Endometrial microvascular endothelial cells (primary cell): Measurements from ENCODE around the gene NPTX2. TPM values are rescaled to one million over a fixed set of nuclear protein-coding genes. Genes with fewer than 3 reads are reported as not detected.

ENCODE experiments used
- in situ Hi-C: cut with HindIII; loops from 2 replicates; pipeline ENCODE4 v1.10.0; 2017; ENCODE audit warnings: low sequenced_read_pairs, low pct_unique_long_range_greater_than_20kb; ENCODE audit errors: inconsistent ontology term
- total RNA-seq: library from RNA; depleted of rRNA; stranded (reverse); fragments of >200 nt; gene quantifications from one replicate; pipeline ENCODE4 v1.2.3, GENCODE V29; 2015; ENCODE audit errors: inconsistent ontology term

NPTX2 gene
- total RNA-seq, 1 donor from 2014 or later, result 0.19 TPM

DNA sequence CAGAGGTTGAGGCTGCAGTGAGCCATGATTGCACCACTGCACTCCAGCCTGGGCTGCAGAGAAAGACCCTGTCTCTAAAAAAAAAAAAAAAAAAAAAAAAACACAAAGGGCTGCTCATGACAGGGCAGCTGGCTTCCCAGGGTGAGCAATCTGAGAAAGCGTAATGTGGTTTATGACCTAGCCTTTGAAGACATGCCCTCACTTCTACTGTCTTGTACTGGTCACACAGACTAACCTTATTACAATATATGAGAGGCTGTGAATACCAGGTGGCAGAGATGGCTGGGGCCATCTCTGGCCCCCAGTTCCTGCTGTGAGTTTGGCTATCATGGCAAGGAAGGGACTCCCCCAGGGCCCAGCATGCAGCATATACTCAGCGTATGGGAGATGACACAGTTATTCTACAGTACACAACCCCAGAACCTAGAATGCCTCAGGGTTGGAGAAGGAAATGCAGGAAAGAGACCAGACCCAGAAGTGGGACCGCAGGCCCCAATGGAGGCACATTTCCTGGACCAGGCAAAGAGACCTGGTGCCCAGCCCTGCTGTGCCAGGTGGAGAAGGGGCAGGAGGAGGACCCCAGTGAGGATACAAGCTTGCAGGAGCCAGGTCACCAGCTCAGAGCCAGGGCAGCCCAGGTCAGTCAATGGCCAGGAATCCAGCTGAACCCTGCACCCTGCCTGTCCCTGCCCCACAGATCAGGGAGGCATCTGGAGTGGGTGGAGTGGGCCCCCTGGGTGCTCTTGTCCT is 26.3 kb downstream of the NPTX2 start:
- in situ Hi-C loops, result no loop called here

DNA sequence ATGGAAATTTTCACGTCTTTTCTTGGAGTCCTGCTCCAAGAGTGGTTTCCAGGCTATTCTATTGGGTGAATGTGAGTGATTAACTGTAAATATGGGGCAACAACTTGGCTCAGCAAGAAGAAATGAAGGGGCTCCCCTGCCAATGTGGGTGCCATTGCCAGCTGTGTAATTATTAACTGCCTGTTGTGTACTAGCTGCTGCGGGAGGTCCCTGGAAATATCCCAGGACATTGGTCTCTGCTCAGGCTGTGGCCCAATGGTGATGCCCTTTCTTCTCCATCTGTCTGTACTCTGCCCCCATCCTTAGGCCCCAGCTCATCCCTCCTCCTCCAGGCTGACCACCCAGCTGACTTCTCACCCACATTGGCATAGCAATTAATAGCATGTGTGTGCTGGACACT is 29.4 kb downstream of the NPTX2 start:
- in situ Hi-C loops, result no loop called here

DNA sequence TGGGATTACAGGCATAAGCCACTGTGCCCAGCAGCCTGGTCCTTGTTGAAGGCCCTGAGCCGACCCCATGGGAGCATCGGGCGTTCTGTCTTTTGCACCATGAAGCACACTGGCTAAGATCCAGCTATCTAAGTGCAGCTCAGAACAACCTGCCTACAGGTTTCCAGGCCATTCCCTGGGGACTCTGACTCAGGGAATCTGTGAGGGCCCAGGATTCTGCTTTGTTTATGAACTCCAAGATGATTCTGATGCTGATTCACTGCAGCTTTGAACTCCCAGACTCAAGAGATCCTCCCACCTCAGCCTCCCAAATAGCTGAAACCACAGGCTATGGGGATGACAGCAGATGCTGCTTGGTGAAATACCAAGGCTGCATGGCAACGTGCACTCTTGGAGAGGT is 30.2 kb downstream of the NPTX2 start:
- in situ Hi-C loops, result no loop called here

DNA sequence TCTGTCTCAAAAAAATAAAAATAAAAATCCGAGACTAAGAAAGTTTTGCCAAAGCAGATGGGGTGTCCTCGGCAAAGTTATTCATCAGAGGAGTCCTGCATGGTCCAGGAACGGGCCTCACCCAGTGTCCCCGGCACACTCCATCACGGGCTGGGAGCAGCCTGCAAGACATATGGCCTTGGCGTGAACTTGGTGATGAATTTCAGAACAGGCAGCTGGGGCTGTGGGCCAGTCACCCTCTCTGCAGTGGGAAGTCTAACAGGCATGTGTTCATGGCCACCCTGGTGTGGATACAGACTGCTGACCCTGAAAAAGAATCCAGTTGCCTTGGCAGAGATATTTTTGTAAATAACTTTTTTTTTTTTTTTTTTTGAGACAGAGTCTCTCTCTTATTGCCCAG is 34.7 kb downstream of the NPTX2 start:
- in situ Hi-C loops, result no loop called here

DNA sequence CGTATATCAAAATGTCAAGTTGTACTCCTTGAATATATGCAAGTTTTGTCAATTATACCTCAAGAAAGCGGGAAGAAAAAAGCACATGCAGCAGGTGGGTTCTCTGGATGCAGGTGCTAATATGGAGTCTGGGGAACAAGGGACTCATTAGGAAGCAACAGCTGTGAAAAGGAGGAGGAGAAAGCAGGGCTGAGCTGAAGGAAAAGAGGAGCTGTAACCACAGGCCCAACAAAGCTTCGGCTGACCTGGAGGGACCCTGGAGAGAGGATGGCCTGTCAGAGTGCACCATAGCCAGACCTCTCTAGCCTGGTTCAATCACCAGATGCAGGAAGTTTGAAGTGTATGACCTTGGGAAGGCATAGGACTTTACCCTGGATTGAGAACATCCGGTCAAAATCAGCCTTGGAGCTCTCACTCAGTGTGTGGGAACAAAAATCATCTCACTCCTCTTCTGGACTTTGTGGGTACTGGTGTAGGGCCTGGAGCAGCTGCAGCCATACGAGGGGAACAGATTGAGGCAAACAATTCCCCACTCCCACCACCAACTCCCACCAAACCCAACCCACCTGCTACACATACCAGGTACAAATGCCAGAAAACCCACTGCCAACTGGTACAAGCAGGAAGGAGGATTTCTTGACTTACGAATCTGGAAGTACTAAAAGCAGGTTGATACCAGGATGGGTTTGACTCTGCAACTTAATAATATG is 36.7 kb downstream of the NPTX2 start:
- in situ Hi-C loops, result no loop called here

DNA sequence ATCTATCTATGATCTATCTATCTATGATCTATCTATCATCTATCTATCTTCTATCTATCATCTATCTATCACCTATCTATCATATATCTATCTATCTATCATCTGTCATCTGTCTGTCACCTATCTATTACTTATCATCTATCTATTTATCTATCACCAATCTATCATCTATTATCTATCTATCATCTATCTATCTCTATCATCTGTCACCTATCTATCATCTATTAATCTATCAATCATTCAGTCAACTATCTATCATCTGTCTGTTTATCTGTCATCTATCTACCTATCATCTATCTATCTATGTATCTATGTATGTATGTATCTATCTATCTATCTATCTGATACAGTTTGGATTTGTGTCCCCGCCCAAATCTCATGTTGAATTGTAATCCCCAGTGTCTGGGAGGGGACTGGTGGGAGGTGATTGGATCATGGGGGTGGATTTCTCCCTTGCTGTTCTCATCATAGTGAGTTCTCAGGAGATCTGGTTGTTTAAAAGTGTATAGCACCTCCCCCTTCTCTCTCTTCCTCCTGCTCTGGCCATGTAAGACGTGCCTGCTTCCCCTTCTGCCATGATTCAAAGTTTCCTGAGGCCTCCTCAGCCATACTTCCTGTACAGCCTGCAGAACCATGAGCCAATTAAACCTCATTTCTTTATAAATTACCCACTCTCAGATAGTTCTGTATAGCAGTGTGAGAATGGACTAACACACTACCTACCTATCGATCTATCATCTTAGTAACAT is 37.6 kb downstream of the NPTX2 start:
- in situ Hi-C loops, result no loop called here

DNA sequence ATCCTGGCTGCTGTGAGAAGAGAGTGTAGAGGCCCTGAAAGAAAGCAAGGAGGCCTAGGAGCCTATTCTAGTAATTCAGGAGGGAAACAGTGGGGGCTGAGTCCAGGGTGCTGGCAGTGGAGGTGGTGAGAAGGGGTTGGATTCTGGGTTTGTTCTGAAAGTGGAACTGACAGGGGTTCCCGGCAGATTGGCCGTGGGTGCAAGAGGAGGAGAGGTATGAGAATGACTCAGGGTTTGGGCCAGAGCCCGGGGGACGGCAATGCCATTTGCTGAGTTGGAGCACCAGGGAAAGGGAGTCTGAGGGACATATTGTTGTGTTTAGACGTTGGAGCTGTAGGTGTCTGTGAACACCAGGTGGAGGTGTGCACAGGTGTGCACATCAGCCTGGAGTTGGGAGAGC is 38.5 kb downstream of the NPTX2 start:
- in situ Hi-C loops, result no loop called here

DNA sequence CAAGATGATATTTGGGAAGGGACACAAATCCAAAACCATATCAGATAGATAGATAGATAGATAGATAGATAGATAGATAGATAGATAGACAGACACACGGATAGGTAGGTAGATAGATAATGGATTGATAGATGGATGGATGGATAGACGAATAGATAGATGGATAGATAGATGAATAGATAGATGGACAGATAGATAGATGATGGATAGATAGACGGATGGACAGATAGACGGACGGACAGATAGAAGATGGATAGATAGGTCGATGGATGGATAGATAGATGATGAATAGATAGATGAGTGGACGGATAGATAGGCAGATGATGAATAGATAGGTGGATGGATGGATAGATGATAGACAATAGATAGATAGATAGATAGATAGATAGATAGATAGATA is 39.8 kb downstream of the NPTX2 start:
- in situ Hi-C loops, result no loop called here

DNA sequence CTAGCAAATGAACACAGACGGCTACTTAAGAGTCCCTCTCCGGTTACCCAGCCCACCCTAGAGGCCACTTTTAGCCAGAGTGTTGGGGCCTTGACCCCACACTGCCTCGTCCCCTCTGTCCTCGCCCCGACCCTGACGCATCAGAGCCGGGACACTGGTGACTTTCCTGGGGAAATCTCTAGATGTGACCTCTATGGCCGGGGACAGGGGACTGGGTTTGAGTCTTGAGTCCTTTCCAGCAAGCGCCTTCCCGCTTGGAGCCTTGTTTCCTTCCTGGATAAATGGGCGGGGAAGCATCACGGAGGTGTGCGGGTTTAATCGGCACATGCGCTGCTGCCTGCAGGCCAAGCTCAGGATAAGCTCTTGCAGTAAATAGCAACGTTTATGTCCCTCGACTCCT is 40.7 kb downstream of the NPTX2 start:
- in situ Hi-C loops, result no loop called here

DNA sequence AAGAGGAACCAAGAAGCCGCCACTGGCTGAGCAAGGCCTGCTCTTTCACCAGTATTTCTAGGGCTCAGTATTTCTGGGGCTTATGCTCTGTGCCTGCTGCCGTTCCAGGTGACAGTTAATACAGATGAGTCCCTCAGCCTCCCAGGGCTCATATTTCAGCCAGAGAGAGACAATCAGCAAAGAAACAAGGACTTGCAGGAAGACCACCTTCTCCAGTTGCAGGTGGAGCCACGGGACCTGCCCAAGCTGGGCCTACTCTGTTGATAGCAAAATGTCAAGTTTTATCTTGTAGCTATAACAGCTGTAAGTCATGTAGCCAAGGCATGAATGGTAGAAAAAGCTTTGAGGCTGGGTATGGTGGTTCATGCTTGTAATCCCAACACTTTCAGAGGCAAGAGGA is 42.7 kb downstream of the NPTX2 start:
- in situ Hi-C loops, result no loop called here

DNA sequence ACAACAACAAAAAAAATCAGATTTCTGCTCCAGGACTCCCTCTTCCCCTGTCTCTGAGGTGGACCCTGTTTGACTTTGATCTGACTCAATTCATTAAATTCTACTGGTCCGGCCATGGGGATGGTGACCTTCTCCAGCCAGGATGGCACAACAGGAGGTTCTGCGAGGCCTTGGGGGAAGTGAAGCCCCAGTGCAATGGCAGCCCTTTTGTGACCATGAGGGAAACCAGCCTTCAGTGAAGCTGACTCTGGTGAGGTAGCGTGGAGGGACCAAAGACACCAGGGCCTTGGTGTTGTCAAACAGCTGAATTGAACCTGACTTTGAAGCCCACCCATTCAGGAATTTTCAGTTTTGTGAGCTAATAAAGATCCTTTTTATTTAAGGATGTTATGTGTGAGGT is 44.5 kb downstream of the NPTX2 start:
- in situ Hi-C loops, result no loop called here

DNA sequence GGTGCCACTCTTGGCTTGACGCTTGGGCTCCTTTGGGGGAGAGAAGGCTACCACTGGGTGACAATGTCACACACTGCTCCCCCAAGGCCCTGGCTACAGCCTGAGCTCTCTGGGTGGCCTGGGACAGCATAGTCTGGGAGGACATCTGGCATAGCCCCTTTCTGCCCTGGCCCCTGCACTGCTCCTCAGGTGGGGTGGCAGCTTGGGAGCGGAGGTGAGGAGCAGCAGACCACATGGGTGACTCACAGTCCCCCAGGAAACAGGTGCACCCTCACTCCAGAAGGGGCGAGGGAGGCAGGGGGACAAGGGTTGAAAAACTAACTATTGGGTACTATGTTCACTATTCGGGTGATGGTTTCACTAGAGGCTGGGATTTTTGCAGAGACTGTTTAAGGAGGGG is 45.2 kb downstream of the NPTX2 start:
- in situ Hi-C loops, result no loop called here

DNA sequence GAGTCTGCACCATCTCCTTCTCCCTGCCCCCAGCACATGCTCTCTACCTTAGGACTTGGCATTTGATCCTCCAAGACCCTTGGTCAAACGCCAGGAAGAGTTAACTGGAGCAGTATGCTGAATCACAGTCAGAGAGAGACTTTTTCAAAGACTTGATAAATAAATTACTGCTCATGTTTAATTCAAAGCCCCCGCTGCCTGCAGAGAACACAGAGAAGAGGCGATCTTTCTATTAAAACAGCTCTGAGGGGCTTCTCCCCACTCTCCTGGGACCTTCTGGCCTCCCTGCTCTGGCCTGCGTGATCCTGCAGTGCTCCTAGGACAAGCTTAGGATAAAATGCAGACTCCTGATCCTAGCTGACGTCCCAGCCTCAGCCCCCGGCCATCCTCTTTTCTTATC is 47.8 kb downstream of the NPTX2 start:
- in situ Hi-C loops, result no loop called here

DNA sequence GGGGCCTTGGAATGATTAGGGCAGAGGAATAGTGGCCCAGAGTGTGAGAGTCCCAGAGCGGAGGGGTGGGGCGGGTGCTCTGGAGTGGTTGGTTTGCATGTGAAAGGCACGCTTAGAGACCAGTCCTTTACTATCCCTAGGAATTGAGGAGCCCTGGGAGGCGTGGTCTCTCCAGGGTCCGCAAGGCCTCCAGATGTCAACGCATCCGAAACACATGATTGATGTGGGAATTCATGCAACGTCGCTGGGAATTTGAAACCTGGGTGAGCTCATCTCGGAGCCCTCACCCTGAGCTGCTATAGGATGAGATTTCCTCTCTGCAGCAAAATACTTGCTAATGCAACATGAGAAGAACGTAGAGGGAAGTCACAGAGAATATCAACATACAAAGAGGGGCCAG is 51.2 kb downstream of the NPTX2 start:
- in situ Hi-C loops, result no loop called here

DNA sequence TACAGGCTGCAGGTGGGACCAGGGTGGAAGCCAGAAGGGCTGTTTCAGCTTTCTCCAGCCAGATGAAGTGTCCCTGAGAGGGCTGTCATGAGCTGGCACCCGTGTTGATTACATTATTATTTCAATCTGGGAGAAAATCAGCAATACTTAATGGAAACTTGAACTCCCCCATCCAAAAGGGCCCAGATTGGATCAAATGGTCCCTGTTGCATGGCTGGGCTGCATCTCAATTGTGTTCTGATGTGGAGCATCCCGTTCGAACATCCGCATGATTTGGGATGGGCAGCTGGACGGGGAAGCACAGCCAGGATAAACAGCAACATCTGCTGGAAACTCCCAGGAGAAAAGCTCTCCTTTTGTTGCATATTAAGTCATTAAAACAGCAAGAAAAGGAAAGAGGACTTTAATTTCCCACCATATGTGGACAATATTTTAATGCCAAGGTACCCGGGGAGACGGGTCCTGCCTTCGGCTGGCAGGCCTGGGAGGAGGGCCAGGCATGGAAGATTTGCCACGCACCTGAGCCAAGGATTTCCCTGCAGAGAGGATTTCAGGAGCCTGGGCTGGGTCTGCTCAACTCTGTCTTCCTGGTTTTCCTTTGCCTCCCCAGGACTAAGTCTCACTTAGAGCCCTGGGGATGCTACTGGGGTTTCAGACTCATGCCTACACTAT is 52.4 kb downstream of the NPTX2 start:
- in situ Hi-C loops, result no loop called here

DNA sequence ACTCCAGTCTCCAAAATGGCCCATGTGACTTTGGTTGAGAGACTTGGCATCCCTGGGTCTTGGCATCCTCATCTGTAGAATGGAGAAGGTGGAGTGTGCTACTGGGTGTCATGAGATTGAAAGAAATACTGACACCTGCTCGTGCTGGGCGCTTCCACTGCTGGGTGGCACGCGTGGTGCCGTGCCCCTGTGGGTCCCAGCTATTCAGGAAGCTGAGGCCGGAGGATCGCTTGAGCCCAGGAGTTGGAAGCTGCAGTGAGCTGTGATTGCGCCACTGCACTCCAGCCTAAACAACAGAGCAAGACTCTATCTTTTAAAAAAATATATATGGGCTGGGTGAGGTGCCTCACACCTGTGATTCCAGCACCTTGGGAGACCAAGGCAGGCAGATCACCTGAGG is 53.1 kb downstream of the NPTX2 start:
- in situ Hi-C loops, result no loop called here

DNA sequence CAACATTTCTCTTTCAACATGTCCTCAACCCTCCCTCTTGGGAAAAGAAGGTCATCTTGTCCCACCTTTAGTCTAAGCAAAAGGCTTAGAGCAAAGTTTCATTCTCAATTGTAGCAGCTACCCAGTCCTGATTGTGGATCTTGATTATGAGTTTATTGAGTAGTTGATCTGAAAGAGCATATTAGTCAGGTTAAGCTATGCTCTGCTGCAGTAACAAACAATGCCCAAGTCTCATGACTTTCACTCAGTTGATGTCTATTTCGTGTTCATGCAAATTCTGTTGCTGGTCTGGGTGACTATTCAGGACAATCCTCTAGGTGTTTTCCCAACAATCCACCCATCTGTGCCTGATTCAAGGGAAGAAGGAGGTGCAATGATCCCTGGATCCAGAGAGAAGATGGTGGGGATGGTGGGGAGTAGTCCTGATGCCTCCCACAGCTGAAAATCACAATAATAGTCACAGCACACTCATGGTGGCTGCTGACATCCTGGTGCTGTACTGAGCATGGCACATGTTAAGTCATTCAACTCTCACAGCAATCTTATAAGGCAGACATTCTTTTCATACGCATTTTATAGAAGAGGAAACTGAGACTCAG is 54.7 kb downstream of the NPTX2 start:
- in situ Hi-C loops, result no loop called here

DNA sequence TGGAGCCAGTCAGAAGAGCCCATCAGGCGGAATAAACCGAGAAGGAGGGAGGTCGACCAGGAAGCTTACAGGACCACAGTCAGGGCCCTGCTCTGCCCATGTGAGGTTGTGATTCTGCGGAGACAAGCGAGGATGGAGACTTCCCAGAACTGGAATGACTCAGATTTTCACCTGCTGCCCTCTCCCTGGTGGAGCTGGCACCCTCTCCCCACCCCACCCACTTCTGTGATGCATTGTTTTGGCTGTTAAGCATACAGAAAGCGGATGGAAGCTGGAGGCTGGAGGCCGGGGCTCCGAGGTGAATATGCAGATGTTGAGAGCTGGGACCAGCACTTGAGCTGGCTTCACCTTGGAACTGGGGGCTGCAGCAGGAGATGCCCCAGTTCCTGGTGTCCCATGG is 57.4 kb downstream of the NPTX2 start:
- in situ Hi-C loops, result no loop called here

DNA sequence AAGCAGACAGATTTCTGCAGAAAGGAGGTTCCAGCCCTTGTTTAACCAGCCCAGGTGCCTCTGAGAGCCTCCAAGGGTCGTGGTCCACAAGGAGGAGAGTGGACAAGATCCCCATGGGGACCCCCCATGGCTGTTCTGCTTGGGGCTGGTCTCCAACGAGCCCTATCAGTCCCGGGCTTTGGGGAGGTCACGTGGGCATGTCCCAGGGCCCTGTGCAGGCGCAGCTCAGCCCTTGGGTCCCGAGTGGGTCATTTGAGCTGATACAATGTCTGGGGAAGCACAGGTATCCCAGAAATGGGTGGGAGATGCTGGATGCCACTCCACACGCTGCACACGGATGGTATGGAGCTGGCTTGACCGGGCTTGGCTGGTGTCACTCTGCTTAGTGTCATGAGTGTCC is 57.8 kb downstream of the NPTX2 start:
- in situ Hi-C loops, result no loop called here
